Measurements from ENCODE around the gene FTCD. TPM values are rescaled to one million over a fixed set of nuclear protein-coding genes. Genes with fewer than 3 reads are reported as not detected.
"Not testable (repeated sequence)": the region's sequence is repeated elsewhere in the genome, so short reads cannot be mapped to it uniquely, and the experiment has no call there.

FTCD gene, protein sequence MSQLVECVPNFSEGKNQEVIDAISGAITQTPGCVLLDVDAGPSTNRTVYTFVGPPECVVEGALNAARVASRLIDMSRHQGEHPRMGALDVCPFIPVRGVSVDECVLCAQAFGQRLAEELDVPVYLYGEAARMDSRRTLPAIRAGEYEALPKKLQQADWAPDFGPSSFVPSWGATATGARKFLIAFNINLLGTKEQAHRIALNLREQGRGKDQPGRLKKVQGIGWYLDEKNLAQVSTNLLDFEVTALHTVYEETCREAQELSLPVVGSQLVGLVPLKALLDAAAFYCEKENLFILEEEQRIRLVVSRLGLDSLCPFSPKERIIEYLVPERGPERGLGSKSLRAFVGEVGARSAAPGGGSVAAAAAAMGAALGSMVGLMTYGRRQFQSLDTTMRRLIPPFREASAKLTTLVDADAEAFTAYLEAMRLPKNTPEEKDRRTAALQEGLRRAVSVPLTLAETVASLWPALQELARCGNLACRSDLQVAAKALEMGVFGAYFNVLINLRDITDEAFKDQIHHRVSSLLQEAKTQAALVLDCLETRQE
- total RNA-seq: not detected

- DNase-seq: no peak
These were observed at the start of gene FTCD for GRCh38 chr21:46155514-46156377. FTCD (minus strand) TSS chr21:46155579; CDS start chr21:46155523, 56 bp downstream.

GRCh38 chr21:46205166-46205565 lies 49.8 kb upstream of the FTCD start:
- no peak for DNase-seq

- DNase-seq: no peak
These were observed 47.8 kb upstream of the FTCD start for GRCh38 chr21:46203203-46203600.

DNA sequence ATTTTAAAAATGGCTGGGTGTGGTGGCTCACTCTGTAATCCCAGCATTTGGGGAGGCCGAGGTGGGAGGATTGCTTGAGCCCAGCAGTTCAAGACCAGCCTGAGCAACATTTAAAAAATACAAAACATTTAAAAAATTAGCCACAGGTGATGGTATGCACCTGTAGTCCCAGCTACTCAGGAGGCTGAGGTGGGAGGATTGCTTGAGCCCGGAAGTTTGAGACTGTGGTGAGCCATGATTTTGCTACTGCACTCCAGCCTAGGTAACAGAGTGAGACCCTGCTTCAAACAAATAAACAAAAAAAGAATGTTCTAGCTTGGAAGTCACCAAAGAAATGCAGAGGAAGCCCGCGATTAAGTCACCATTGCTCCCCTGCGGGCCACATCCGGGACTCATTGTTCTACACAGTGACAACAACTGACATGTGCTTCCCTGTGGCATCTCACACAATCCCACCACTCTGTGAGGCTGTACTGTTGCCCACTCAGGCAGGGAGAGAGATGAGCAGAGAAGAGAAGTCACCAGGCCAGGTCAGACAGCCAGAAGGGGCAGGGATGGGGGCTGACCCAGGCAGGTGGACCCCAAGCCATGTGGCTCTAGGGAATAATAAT lies 47.3 kb upstream of the FTCD start:
- DNase-seq: no peak

GRCh38 chr21:46200877-46201803 lies 45.8 kb upstream of the FTCD start:
- DNase-seq: not testable (repeated sequence)

GRCh38 chr21:46199436-46200373 lies 44.3 kb upstream of the FTCD start:
- DNase-seq: no peak

DNA sequence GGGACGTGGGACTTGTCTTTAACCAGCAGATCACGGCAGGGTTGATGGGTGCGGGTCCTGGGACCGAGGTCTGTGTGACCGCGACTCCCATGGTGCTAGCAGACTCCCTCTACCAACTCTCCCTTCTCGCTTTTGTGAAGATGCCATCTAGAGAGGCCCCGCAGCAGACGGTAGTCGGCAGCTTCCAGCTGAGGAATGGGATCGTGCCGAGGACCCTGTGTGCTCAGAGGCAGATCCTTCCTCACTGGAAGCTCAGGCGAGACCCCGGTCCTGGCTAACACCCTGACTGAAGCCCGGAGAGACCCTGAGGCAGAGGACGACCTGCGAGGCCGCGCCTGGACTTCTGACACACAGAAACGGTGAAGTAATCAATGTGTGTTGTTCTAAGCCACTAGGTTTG lies 41.4 kb upstream of the FTCD start:
- DNase-seq: no peak

DNA sequence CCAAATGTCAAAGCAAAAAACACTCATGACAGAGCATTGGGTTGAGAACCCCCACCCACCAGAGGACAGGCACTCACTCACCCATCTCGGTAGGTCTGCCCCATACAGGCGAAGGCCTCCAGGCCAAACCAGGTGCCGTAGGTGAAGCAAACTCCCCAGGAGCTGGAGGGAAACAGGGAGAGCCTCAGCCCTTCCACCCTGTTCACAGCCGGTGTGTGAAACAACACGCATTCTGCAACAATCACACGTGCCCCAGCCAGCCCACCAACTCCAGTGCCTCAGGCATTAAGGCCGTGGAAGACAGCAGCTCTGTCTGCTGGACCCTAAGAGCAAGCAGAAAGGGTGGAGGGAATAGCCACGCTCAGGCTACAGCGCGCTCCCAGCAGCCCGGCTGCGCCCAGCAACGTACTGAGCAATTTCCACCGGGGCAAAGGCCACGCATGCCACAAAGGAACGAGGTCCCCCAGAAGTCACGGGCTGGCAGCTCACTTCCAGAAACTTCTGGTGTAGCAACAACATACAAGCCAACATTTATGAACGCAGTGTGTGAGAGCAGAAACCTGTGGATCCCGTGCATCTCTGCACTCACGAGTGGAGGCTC lies 40.3 kb upstream of the FTCD start:
- DNase-seq: no peak

GRCh38 chr21:46194374-46195334 lies 39.3 kb upstream of the FTCD start:
- DNase-seq: no peak

DNA sequence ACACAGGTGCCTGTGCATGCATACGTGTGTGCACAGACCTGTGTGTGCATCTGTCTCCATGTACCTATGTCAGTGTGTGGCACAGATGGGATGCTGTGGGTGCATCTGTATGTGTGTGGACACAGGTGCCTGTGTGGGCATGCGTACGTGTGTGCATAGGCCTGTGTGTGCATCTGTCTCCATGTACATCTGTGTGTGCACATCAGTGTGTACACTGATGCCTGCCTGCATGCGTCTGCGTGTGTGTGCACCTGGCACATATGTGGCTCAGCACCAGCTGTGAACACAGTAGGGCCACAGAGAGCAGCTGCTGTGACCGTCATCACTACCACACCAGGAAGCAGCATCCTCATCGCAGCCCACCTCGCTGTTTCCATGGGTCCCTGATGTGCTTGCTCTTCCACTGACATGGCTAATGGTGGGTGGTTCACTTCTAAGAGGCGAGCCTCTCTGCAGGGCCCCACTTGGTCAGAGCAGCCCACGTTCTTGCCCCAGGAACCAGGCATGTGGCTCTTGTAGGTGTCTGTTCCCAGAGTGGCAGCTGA lies 38.5 kb upstream of the FTCD start:
- no peak for DNase-seq

GRCh38 chr21:46191686-46192575 lies 36.6 kb upstream of the FTCD start:
- no peak for DNase-seq

GRCh38 chr21:46191257-46191685 lies 35.9 kb upstream of the FTCD start:
- DNase-seq: no peak

GRCh38 chr21:46190491-46191131 lies 35.2 kb upstream of the FTCD start:
- no peak for DNase-seq

GRCh38 chr21:46189959-46190490 lies 34.6 kb upstream of the FTCD start:
- DNase-seq: no peak

- DNase-seq: no peak
These were observed 34.0 kb upstream of the FTCD start for GRCh38 chr21:46189213-46189958.

Measured in occipital lobe (tissue), 2 donors.